IPS-11a (cell line): ENCODE data around the gene FRMD4A.
"Not testable (repeated sequence)": the region's sequence is repeated elsewhere in the genome, so short reads cannot be mapped to it uniquely, and the experiment has no call there.

Experiments used
- H3K4me3 ChIP-seq: one replicate; pipeline ENCODE4 v1.5.1; 2013; ENCODE audit warnings: low read depth, low read length, control low read depth

Gene FRMD4A

DNA sequence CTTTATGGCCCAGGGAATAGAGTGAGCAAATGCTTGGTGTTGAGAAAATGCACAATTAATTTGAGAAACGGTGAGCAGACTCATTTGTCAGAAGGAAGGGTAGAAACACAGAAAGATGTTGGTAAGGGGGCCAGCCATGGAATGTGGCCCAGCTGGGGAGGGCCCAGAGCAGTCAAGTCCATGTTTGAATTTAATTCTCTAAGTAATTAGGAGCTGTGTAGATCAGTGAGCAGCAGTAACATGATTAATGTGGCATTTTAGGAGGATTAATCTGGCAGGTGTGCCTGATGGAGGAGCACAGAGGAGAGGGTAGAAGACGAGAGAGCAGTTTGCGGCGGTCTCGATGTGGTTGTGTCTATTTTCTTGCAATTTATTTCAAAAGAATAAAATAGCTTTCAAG, 218.7 kb downstream of the FRMD4A start:
- no peak overlapping the region for H3K4me3 ChIP-seq

DNA sequence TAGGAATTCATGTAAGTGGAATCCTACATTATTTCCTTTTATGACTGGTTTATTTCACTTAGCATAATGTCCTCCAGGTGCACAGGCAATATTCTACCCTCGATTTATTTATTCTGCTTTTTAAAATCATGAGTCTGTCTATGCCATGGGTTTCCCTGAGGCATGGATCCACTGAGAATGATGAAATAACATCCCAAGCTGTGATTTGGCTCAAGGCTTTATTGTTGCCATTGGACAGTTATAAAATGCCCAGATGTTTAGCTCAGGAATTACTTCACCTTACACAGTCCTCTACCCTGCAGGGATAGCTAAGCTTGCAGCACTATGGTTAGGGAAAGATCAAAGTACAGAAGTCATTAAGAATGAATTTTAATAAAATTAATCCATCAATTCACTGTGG, 219.5 kb downstream of the FRMD4A start:
- H3K4me3 ChIP-seq: no peak overlapping the region

DNA sequence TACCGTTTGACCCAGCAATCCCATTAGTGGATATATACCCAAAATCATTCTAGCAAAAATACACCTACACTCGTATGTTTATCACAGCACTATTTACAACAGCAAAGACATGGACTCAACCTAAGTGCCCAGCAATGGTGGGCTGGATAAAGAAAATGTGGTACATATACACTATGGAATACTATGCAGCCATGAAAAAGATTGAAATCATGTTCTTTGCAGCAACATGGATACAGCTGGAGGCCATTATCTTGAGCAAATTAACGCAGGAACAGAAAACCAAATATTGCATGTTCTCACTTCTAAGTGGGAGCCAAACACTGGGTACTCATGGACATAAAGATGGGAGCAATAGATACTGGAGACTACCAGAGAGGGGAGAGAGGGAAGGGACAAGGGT, 223.9 kb downstream of the FRMD4A start:
- H3K4me3 ChIP-seq: no peak overlapping the region

DNA sequence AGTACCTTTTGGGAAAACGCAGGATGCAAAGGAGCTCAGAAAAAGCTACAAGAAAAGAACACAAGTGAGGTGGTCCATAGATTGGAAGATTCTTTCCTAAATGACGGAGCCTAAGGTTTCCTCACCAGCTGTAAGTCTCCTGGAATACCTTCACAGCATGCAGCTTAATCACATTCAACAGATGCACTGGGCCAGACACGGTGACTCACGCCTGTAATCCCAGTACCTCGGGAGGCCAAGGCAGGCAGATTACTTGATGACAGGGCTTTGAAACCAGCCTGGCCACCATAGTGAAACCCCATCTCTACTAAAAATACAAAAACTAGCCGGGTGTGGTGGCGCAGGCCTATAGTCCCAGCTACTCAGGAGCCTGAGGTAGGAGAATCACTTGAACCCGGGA, 228.7 kb downstream of the FRMD4A start:
- H3K4me3 ChIP-seq: no peak overlapping the region

DNA sequence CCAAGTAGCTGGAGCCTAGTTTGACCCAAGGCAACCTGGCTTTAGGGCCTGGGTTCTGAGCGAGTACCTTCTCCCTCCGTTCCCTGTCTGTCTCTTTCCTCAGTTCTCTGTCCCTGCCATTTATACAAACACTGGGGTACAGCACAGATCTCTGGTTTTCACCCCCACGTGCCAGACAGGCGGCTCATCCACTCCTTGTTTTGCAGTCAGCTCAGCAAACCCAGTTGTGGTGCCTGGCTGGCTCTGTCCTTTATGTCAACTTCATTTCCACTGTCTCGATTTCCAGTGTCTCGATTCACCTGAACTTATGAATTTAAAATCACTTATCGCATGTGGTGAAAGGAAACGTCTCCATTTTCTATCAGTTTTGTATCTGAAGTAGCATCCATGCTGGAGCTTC, 230.8 kb downstream of the FRMD4A start:
- H3K4me3 ChIP-seq: no peak overlapping the region

DNA sequence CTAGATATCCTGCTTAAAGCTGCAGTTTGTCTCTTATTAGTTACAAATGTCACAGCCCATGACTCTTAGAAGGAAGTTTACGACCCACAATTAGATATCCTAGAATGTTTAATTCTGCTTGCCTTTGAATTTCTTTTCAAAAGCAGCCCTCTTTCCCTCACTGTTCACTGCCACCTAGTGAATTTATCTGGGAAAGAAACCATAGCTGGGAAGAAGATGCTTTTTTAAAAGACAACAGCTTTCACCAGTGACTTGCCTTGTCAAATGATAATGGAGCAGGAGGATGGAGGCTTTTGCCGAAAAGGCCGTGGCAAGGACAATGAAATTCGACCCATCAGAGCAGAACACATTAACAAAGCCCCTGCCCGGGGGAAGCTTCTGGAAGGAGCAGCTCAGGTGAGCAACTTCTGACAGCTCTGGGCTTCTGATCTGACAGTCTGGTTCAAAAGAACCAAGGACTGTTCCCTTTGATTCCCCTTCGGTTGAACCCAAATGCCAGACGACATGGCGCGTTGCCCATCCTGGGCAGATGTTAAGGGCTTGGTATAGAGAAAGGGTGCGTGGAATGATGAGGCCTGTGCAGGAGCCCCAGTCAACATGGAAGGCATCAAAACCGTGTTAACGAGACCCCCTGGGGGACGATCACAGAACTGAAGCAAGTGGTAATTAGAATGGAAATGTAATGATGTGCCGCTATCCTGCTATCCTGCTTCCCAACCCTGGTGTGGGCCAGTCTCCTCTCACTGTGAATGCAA, 236.8 kb downstream of the FRMD4A start:
- no peak overlapping the region for H3K4me3 ChIP-seq

DNA sequence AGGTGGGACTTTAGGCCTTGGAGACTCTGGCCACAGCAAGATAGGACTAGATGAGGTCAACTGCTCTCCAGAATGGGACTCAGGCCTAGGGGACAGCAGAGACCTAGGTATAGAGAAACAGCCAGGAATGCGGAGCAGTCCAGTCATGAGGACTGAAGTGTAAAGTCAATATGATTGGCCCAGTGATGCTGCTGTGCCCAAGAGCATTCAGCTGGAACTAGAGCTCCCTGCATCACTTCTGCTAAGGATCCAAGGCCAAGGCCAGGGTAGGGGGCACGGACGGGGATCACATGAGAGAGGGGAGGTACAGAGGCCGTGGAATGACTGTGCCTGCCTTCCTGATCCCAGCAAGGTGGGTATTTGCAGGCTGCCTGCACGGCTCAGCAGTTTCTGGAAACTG, 237.9 kb downstream of the FRMD4A start:
- no peak overlapping the region for H3K4me3 ChIP-seq

DNA sequence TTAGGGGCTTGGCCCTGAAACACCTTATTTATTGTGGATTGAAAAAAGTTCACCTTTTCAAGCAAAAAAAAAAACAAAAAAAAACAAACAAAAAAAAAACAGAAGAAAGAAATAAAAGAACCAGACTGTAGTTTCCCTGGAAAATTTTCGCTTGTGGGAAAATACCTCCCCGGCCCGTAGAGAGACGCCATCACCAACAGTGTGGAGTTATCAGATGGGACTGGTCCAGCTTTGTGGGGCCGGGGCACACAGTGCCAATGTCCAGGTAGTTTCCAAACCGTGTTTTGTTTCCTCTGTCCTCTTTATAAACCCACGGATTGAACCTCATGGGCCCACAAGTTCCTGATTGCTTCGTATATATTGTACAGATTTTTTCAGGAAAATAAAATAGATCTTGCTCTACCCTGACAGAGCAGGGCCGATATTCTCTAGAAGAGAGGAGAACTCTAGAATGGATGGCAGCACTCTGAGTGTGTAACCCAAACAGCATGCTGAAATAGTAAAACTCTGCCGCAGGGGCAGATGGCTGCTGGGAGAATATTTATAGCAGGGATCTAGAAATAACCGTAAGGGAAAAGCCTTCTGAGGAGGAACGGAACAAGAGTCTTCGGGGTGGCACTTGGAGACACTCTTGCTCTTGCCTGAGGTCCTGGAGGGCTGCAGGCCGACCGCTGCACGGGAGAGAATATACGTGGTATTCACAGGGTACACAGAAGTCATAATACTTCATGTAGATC, 241.0 kb downstream of the FRMD4A start:
- H3K4me3 ChIP-seq: no peak overlapping the region

DNA sequence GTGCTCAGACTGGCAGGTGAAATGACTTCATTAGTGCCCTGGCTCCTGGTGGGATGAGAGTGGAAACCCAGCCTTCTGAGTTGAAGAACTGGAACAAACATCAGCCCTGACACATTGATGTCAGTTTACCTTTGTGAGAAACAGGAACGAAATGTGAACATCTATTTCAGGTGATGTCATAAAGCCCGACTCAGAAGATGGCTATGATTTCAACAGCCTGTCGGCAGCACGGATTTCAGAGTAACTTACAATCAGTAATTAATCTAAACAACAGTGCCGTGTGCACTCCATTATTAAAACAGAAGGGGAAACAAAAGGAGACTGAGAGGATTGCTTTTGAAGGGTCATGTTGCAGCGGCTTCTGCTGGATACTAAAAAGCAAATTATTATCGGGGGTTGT, 243.2 kb downstream of the FRMD4A start:
- H3K4me3 ChIP-seq: no peak overlapping the region

DNA sequence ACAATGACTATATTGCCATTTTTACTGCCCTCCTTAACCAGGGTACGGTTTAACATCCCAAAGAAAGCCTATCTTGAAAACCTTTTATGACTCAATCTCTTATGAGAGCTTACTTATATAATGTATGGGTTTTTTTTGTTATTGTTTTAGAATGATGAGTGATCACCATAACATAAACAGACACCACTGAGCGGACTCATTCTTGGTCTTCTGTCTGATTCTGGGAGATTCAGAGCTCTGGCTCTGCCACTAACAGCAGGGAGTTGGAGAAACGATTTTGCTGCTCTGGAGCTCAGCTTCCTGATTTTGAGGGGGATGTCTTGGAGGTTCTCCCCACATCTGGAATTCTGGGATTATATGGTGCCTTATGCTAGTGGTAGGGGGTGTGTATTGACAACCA, 244.1 kb downstream of the FRMD4A start:
- H3K4me3 ChIP-seq: no peak overlapping the region

DNA sequence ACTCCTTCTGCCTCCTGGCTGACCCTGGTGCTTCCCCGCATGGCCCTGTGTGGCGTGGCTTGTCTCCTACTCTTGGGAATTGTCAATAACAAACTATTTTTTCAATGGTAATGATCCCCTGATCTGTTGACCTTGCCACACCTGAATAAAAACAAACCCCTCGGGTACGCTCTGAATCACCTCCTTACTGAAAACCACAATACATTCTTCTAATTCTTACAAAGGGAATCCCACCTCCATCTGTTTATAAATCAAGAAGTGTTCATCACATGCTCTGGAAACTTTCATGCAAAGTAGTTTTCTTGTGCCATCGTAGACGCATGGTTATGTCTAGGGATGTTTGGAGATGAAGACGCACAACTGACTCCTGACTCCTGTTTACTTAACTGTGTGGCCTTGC, 245.8 kb downstream of the FRMD4A start:
- no peak overlapping the region for H3K4me3 ChIP-seq

DNA sequence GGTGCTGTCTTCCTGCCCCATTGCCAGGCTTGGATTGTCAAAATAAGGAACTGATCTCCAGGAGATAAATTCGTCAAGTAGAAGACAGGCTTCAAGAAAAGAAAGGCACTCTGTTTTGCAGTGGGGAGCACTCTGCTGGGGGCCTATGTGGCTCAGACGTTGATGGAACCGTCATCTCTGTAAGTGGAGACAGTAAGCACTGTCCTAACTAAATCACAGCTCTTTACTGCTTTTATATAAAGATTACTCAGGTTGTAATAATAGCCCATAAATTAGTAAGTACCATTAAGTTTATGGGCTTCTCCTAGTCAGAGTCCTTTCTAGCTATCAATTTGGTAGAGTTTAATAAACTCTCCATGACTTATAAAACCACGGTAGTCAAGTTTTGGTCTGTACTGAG, 249.9 kb downstream of the FRMD4A start:
- no peak overlapping the region for H3K4me3 ChIP-seq

DNA sequence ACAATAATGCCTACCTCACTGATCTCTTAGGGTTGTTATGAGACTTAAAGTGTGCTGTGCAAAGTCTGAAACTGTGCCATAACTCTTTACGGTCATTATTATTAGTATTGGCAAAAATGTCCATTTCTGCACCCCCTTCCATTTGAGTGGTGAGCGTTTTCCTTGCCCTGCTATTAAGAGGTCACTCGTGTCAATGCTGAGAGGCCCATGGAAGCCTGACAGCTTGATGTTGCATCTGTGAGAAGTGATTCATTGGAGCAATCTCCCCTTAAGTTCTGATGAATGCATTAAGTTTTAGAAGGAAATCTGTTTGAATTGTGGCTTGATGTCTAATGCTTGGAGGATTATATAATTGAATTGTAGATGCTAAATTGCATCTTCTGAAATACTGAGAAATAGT, 253.3 kb downstream of the FRMD4A start:
- H3K4me3 ChIP-seq: no peak overlapping the region

DNA sequence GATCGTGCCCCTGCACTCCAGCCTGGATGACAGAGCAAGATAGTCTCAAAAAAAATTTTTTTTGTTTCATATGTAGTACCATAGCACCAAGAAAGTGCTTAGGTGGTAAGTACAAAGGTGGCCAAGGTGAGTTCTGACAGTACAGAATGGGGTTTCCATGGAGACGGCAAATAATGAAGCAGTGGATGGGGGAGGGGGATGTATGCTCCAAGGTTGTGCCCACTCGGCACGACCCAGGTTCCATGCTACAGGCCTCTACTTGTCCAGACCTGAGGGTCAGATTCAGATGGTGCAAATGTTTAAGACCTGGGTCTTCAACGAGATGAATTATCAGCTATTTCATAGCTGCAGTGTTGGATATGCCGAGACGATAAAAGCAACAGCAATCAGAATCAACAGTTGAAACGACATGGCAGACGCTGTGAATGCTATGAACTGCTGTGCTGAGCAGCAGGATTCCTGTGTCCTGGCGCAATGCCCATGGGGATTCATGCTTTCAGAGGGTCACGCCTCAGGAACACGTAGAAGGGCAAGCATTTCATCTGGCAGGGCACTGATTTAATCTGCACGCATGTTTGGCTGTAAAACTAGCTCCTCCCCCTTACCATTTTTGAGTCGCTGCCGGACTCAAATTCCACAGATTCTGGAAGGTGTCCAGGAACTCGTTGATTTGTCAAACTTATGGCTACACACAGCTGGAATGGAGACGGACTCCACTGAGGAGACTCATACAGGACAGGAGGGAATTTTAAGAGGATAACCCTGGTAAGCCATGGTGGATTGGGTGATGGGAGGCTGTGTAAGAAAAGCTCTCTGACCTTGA, 256.5 kb downstream of the FRMD4A start:
- no peak overlapping the region for H3K4me3 ChIP-seq

DNA sequence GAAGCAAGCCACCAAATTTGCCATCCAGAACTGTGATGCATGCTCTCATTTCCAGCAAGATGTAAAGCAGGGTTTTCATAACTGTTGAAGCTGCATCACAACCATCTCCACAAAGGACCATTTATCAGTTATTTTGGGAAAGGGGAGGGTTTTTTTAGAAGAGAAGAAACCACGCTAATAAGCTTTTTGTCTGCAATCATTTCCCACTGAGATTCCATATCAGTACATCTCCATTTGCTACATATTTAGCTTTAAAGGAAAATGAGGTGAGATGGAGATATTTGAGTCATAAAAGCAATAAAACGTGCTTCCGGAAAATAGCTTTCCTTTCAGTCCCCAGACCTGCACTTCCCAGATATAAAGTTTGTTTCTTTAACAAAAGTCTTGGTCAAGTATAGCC, 258.2 kb downstream of the FRMD4A start:
- no peak overlapping the region for H3K4me3 ChIP-seq

DNA sequence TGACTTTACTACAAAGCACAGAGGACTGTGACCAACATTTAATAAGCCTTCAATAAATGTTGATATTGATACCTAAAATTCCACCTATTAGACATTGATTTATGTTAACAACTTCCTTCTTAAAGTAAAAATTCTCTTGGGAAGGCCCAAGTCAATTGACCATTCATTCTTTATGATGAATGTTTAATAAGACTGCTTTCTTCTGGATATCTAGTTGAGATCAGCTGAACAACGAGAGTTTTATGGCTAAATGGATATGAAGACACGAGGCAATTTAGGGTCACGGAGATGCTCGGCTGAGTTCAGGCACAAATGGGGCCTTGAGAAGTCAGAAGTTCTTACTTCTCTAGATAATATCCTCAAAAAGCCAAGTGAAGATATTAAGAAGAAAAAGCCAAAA, 258.8 kb downstream of the FRMD4A start:
- H3K4me3 ChIP-seq: no peak overlapping the region

DNA sequence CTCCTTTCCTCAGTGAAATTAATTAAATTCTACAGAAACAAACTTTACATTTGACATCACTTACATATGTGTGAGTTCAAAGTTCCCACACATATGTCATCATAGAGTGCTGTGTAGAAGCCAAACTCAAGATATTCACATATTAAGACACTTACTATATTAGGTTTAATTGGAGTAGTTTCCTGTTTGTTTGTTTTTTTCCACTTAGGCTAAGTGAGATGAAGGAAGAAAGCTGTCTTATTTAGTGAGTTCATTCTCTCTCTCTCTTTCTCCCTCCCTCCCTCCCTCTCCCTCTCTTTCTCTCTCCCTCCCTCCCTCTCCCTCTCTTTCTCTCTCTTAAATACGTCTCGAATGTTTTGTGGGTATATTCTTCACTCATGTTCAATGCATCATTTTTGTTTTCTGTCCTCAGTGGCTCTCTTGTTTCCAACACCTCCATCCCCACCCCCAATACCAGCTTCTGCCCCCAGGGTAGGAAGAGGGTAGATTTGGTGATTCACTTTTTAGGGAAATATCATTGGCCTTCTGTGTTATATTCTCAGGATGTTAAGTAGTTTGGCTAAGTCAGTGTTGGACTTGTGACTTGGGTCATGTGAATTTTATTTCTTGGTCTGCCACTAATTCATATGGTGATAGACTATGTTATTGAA, 262.0 kb downstream of the FRMD4A start:
- no peak overlapping the region for H3K4me3 ChIP-seq

DNA sequence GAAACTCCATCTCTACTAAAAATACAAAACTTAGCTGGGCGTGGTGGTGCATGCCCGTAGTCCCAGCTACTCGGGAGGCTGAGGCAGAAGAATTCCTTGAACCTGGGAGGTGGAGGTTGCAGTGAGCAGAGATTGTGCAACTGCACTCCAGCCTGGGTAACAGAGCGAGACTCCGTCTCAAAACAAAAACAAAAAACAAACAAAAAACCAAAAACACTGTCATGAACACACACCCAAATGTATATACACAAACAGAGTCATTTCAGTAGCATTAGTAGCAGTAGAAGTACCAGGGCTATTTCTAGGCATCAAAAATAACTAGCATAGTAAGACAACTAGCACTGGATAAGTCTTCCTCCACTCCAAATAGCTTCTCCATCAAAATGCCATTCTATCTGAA, 263.1 kb downstream of the FRMD4A start:
- not testable (repeated sequence) for H3K4me3 ChIP-seq

DNA sequence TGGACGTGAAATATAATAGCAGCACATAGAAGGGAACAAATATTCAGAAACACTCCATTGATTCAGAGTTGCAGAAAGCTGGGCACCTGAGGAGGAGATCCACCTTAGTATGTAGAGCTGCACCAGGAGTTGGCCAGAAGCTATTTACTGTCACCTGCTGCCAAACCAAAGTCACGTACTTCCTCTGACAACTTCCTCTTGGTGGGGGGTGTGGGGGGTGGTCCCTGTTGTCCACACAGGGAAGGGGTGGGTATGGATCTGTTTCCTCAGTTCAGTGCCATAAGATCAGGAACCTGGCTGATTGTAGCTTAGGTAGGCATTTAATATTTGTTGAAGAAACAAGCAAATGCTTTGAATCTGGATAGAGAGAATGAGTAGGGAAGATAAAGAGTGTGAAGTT, 264.6 kb downstream of the FRMD4A start:
- no peak overlapping the region for H3K4me3 ChIP-seq

DNA sequence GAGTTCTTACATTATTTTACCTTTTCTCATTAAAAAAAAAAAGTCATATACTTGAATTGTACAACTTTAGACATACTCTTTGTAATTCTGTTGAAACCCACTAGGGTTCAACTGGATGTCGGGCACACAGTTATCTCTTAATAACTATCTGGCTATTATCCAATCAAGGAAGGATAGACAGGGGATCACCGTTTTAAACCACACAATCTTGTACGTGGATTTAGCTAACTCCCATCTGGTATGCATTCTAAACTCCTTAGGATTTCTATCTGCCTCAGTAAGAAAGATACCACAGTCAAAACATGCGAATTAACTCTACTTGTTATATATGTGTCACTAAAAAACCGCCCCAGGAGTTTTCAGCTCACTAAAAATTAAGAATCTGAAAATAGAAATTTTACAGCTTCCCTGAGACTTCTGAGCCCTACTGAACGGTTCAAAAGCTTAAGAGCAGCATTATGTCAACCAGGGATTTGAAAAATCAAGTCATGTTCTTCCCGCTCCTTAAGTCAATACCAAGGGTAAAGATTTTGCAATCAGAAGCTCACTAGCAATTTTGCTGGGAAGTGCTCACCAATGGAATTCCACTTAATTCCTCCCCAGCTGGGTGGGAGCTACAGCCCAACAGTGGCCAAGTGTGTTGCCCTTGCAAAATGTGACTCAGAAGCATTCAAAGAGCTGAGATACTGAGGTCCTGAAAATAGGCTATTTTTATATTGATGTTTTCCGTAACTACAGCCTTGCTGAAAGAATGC, 267.0 kb downstream of the FRMD4A start:
- no peak overlapping the region for H3K4me3 ChIP-seq
